Neural progenitor cell (in vitro differentiated cells): ENCODE data around the gene POTEF.
"Not testable (repeated sequence)": the region's sequence is repeated elsewhere in the genome, so short reads cannot be mapped to it uniquely, and the experiment has no call there.

Source experiments
- CTCF ChIP-seq: fragments of 200-600 bp; sonication (generic); IDR thresholded peaks from 2 replicates; pipeline ENCODE4 v1.5.1; 2017; ENCODE audit warnings: antibody characterized with exemption, mild to moderate bottlenecking
- EZH2phosphoT487 ChIP-seq: fragments of 200-600 bp; sonication (generic); IDR thresholded peaks from 2 replicates; pipeline ENCODE4 v1.6.1; 2017; ENCODE audit warnings: antibody characterized with exemption

- not testable (repeated sequence) for TF ChIP-seq EZH2phosphoT487, CTCF
Measured at GRCh38 chr2:130120924-130121323, 8.1 kb downstream of the POTEF start.
